Thymus (tissue), 11 donors: Measurements from ENCODE around the gene PRADC1. TPM values are rescaled to one million over a fixed set of nuclear protein-coding genes. Genes with fewer than 3 reads are reported as not detected.
"Not testable (repeated sequence)": the region's sequence is repeated elsewhere in the genome, so short reads cannot be mapped to it uniquely, and the experiment has no call there.

Source experiments
- DNase-seq, 9 donors: peaks; one replicate each; pipeline ENCODE4 v3.0.0-alpha.2; 2013; ENCODE audit warnings: low spot score in 9 of 9, low read depth in 6 of 9, missing footprints in 1 of 9
- H3K27ac ChIP-seq, 2 donors: one replicate each; pipeline ENCODE4 v1.5.1; 2013; ENCODE audit warnings: control low read depth in 1 of 2, low read depth in 1 of 2, low read length in 1 of 2, mild to moderate bottlenecking in 1 of 2, moderate library complexity in 1 of 2
- H3K27me3 ChIP-seq, 2 donors: one replicate each; pipeline ENCODE4 v1.5.1; 2013; ENCODE audit warnings: low read length in 1 of 2; ENCODE audit not compliant: control insufficient read depth in 2 of 2, insufficient read depth in 1 of 2
- H3K36me3 ChIP-seq, 2 donors: one replicate each; pipeline ENCODE4 v1.5.1; 2013; ENCODE audit warnings: low read length in 1 of 2, mild to moderate bottlenecking in 1 of 2, moderate library complexity in 1 of 2; ENCODE audit not compliant: control insufficient read depth in 2 of 2, insufficient read depth in 2 of 2
- H3K4me1 ChIP-seq, 2 donors: one replicate each; pipeline ENCODE4 v1.5.1; 2013; ENCODE audit warnings: low read length in 2 of 2; ENCODE audit not compliant: control insufficient read depth in 2 of 2, insufficient read depth in 2 of 2
- H3K4me3 ChIP-seq, 2 donors: one replicate each; pipeline ENCODE4 v1.5.1; 2013; ENCODE audit warnings: low read length in 2 of 2, control low read depth in 1 of 2, mild to moderate bottlenecking in 1 of 2
- H3K9me3 ChIP-seq, 2 donors: one replicate each; pipeline ENCODE4 v1.5.1; 2013; ENCODE audit warnings: low read length in 1 of 2, mild to moderate bottlenecking in 1 of 2; ENCODE audit not compliant: control insufficient read depth in 2 of 2, insufficient read depth in 1 of 2
- WGBS: extraction: QIAGEN DNeasy Blood & Tissue Kit; methylation state at CpG from one replicate; pipeline ENCODE4 v1.1.7; 2013; 5-methylcytosine and 5-hydroxymethylcytosine counted together
- polyA plus RNA-seq: library from polyadenylated mRNA; stranded (reverse); fragments of 200-250 nt; gene quantifications from one replicate; pipeline ENCODE4 v1.2.3, GENCODE V29; 2013
- total RNA-seq: library from RNA; stranded (reverse); fragments of 120-200 nt; gene quantifications from one replicate; pipeline ENCODE4 v1.2.4, GENCODE V29; 2013
- donor health status: healthy.

PRADC1 gene
- total and polyA plus RNA-seq, 2 donors, result 15.4 to 20.2 TPM

DNA sequence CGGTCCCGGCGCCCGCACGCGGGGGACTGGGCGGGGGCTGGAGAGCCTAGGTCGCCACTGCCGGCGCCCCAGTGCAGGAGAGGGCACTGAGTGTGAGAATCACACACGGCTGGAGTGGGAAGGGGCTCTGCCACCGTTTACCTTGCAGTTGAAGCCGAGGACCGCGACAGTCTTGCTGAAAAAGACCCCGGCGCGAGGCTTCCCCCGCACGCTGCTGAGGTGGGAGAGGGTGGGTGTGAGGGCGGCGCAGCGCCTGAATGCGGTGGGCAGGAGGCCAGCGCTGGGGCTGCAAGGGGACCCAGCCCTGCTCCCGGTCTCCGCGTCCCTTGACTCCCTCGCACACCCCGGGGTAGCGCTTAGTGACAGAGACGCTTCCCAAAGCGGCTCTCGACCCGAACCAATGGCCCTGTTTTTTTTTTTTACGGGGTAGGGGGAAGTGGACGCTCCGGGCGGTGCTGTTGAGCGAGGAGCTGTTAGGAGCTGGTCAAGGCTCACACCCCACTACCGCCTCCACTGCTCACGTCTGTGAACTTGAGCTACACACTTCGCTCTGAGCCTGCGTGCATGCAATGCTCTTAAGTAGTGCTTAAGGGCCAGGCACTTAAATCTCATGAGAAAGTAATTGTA lies 29.9 kb downstream of the PRADC1 start:
- Histone ChIP-seq H3K4me1 (no peaks in the 10 kb centered on the region), H3K4me3 (no peak overlapping the region)
- 6% methylated on average over 44 of the region's 44 CpGs for WGBS

DNA sequence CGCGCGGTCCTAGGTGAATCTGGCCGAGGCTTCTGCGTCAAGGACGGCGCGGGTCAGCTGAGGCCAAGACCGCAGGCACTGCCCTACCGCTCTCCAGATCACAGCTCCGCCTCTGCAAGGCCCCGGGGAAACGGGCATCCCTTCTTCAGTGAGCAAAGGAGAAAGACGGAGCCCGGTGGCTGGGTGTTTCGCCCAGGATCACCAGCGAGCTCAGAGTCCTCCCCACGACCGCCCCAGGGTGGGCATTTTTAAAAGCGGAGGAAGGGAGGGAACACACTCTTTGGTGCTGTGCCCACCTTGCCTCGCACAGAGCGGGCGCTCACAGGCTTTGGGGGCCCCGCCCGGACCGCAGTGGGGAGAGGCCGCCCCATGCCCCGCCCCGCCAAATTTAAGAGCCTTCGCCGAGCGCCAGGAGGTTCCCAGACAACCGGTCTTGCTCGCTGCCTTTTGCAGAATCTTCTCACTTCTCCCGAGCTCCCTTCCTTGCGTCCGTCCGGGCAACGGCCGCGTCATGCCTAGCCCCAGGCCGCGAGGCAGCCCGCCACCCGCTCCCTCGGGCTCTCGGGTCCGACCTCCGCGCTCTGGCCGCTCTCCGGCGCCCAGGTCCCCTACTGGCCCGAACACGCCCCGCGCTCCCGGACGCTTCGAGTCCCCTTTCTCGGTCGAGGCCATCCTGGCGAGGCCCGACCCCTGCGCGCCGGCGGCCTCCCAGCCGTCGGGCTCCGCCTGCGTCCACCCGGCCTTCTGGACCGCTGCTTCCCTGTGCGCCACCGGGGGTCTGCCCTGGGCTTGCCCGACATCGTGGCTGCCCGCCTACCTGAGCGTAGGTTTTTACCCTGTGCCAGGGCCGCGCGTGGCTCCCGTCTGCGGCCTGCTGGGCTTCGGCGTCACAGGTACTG lies 30.6 kb downstream of the PRADC1 start, which contains the start of gene NOTO:
TSS of gene NOTO (plus strand) at position 419 of the 899 bp plus-strand sequence. CDS start at position 512, 93 bp downstream.
- Histone ChIP-seq H3K4me3 (peak within 1 kb of the TSS in 1 of 2 donors; percentile 22), H3K27ac (no peak within 1 kb of the TSS), H3K4me1 (no peaks in the 10 kb centered on the region), H3K9me3 (peaks cover 0 to 4% of the 10 kb centered on the region in 2 donors), H3K27me3 (peaks cover 31 to 77% of the 10 kb centered on the region in 2 donors), H3K36me3 (no peaks in the 10 kb centered on the region)
- WGBS, result 4% methylated on average over 87 of the region's 87 CpGs
- no peak for DNase-seq

More for the DNA sequence above, 29.9 kb downstream of the PRADC1 start:
- H3K27ac ChIP-seq, result no peak overlapping the region
- H3K9me3 ChIP-seq, result peaks cover 0 to 4% of the 10 kb centered on the region in 2 donors
- no peaks in the 10 kb centered on the region for H3K36me3 ChIP-seq
- DNase-seq, result no peak
- peaks cover 31 to 80% of the 10 kb centered on the region in 2 donors for H3K27me3 ChIP-seq

DNA sequence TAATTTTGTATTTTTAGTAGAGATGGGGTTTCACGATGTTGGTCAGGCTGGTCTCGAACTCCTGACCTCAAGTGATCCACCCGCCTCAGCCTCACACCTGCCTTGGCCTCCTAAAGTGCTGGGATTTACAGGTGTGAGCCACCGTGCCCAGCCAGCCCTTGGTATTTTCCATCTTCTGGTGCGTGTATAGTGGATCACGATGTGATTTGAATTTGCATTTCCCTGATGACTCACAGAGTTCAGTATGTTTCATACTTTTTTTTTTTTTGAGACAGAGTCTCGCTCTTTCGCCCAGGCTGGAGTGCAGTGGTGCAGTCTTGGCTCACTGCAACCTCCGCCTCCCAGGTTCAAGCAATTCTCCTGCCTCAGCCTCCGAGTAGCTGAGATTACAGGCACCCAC lies 32.8 kb downstream of the PRADC1 start:
- not testable (repeated sequence) for DNase-seq, H3K36me3 ChIP-seq, H3K27ac ChIP-seq, H3K4me1 ChIP-seq, H3K9me3 ChIP-seq, H3K4me3 ChIP-seq
- 94% methylated on average over 10 of the region's 10 CpGs for WGBS
- peaks cover 27 to 64% of the 10 kb centered on the region in 2 donors for H3K27me3 ChIP-seq

DNA sequence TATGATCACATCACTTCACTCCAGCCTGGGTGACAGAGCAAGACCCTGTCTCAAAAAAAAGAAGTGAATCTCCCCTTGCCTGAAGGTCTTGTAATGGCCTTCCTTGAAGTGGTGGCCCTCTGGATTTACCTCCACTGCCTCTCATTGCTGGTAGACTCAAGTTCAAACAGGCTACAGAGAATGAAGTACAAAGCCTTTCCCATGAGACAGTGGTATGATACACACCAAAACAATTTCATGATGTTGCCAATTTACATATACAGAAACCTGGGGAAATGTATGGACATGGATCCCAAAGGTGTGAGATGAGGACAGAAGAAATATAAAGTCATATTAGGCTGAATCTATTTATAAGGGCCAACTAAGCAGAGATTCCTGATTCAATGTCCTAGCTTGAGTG lies 35.5 kb downstream of the PRADC1 start:
- H3K27me3 ChIP-seq, result peaks cover 13 to 39% of the 10 kb centered on the region in 2 donors

DNA sequence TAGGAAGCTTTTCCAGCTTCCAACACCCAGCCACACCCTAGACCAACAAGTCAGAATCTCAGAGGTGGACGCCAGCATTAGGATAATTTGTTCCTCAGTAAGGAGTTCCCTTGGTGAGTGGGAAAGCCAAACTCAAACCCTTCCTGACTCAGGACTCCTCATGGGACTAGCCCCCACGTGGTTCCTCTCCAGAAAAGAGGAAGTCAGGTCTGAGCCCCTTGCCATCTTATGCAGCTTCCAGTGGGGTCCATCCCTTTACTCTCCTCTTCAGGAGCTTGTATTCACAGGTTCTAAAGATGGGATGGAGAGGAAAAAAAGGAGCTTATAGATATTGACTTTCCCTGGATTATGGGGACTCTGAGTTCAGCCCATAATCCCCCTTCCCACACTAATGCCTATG lies 45.5 kb downstream of the PRADC1 start:
- WGBS, result 41% methylated on average over 2 of the region's 2 CpGs

More for the DNA sequence above, 35.5 kb downstream of the PRADC1 start:
- no peak overlapping the region for H3K27ac ChIP-seq
- H3K36me3 ChIP-seq, result no peaks in the 10 kb centered on the region
- no peak overlapping the region for H3K4me3 ChIP-seq
- DNase-seq, result no peak
- H3K9me3 ChIP-seq, result peaks cover 0 to 4% of the 10 kb centered on the region in 2 donors
- H3K4me1 ChIP-seq, result no peaks in the 10 kb centered on the region

DNA sequence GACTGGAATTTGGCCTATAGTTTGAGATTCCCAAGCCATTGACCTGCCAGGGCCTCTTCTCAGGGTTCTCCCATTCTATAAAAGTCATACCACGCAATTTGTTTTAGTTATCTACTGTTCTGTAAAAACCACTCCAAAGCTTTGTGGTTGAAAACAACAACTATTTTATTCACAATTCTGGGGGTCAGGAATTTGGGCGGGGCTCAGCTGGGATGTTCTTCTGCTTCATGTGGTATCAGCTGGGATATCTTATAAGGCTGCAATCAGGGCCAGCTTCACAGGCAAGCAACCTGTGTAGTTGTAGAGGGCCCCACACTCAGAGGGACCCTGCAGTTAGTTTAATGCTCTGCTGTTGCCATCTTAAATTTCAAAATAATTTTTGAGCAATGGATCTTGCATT lies 47.1 kb downstream of the PRADC1 start:
- peaks cover 2 to 18% of the 10 kb centered on the region in 2 donors for H3K27me3 ChIP-seq
- no peaks in the 10 kb centered on the region for H3K4me1 ChIP-seq
- no peak overlapping the region for H3K4me3 ChIP-seq
- WGBS, result 95% methylated on average over 2 of the region's 2 CpGs
- H3K27ac ChIP-seq, result no peak overlapping the region
- no peaks in the 10 kb centered on the region for H3K36me3 ChIP-seq
- H3K9me3 ChIP-seq, result peaks cover 0 to 3% of the 10 kb centered on the region in 2 donors
- no peak for DNase-seq

More for the DNA sequence above, 45.5 kb downstream of the PRADC1 start:
- H3K36me3 ChIP-seq, result no peaks in the 10 kb centered on the region
- no peak overlapping the region for H3K4me3 ChIP-seq
- peaks cover 2 to 23% of the 10 kb centered on the region in 2 donors for H3K27me3 ChIP-seq
- DNase-seq, result no peak
- H3K9me3 ChIP-seq, result peaks cover 0 to 3% of the 10 kb centered on the region in 2 donors
- no peak overlapping the region for H3K27ac ChIP-seq
- H3K4me1 ChIP-seq, result no peaks in the 10 kb centered on the region

Other genes with a start within 250 kb of the PRADC1 start
- gene SFXN5, start 161.5 kb downstream of the PRADC1 start, total RNA-seq, result 11.0 TPM
- gene SFXN5, start 161.5 kb downstream of the PRADC1 start, polyA plus RNA-seq, result 6.2 TPM
- gene RAB11FIP5, start 120.3 kb downstream of the PRADC1 start, total RNA-seq, result 0.71 TPM
- 3.8 TPM for gene RAB11FIP5, start 120.3 kb downstream of the PRADC1 start, polyA plus RNA-seq
- gene NOTO, start 30.7 kb downstream of the PRADC1 start, total RNA-seq, result not detected
- 0.02 TPM for gene NOTO, start 30.7 kb downstream of the PRADC1 start, polyA plus RNA-seq
- gene SMYD5, start 19.0 kb downstream of the PRADC1 start, total RNA-seq, result 11.5 TPM
- 14.5 TPM for gene SMYD5, start 19.0 kb downstream of the PRADC1 start, polyA plus RNA-seq
- 313 TPM for gene CCT7, start 1.1 kb upstream of the PRADC1 start, total RNA-seq
- 115 TPM for gene CCT7, start 1.1 kb upstream of the PRADC1 start, polyA plus RNA-seq
- gene FBXO41, start 51.2 kb upstream of the PRADC1 start, total RNA-seq, result 2.8 TPM
- 8.2 TPM for gene FBXO41, start 51.2 kb upstream of the PRADC1 start, polyA plus RNA-seq
- 0.05 TPM for gene EGR4, start 60.3 kb upstream of the PRADC1 start, total RNA-seq
- 0.14 TPM for gene EGR4, start 60.3 kb upstream of the PRADC1 start, polyA plus RNA-seq
- 19.5 TPM for gene ALMS1, start 152.6 kb upstream of the PRADC1 start, total RNA-seq
- gene ALMS1, start 152.6 kb upstream of the PRADC1 start, polyA plus RNA-seq, result 8.4 TPM